K562 (cell line): ENCODE measurements around the gene EFHC1. TPM values are rescaled to one million over a fixed set of nuclear protein-coding genes. Genes with fewer than 3 reads are reported as not detected.

Source experiments
- AFF1 ChIP-seq, 2 experiments: fragments of 450-650 bp; IDR thresholded peaks; 2 replicates each; pipeline ENCODE4 v1.6.1; 2018; ENCODE audit warnings: mild to moderate bottlenecking in 2 of 2, low read depth in 1 of 2; ENCODE audit not compliant: partially characterized antibody in 2 of 2
- BRD9 ChIP-seq: fragments of 450-650 bp; IDR thresholded peaks from 2 replicates; pipeline ENCODE4 v1.6.1; 2018; ENCODE audit warnings: low read depth; ENCODE audit not compliant: partially characterized antibody
- DIDO1 ChIP-seq: fragments of 450-650 bp; IDR thresholded peaks from 2 replicates; pipeline ENCODE4 v1.6.1; 2016; ENCODE audit warnings: low read depth, missing biosample characterization, missing genetic modification characterization
- E4F1 ChIP-seq: fragments of 250-450 bp; sonication (Bioruptor Pico); IDR thresholded peaks from 2 replicates; pipeline ENCODE4 v1.5.0; 2021; ENCODE audit warnings: mild to moderate bottlenecking, borderline replicate concordance
- MCM7 ChIP-seq, 2 experiments: fragments of 450-650 bp; IDR thresholded peaks; 2 replicates each; pipeline ENCODE4 v1.6.1; 2016 to 2018
- NCOR1 ChIP-seq: fragments of 450-650 bp; IDR thresholded peaks from 2 replicates; pipeline ENCODE4 v1.6.1; 2016; ENCODE audit warnings: mild to moderate bottlenecking, moderate library complexity
- PYGO2 ChIP-seq: fragments of 450-650 bp; IDR thresholded peaks from 2 replicates; pipeline ENCODE4 v1.6.1; 2016; ENCODE audit warnings: mild to moderate bottlenecking, missing genetic modification characterization, moderate library complexity, missing compliant biosample characterization
- STAT5B ChIP-seq: fragments of 250-450 bp; sonication (Bioruptor Pico); IDR thresholded peaks from 2 replicates; pipeline ENCODE4 v1.8.0; 2021; ENCODE audit warnings: mild to moderate bottlenecking, inconsistent platforms
- STAT6 ChIP-seq: sonication (generic); formaldehyde crosslinking; IDR thresholded peaks from 2 replicates; pipeline ENCODE4 v1.8.1; 2023; ENCODE audit warnings: mild to moderate bottlenecking, missing genetic modification reagents
- THAP12 ChIP-seq: fragments of 250-450 bp; sonication (Bioruptor Pico); IDR thresholded peaks from 2 replicates; pipeline ENCODE4 v1.9.0; 2021; ENCODE audit warnings: mild to moderate bottlenecking, inconsistent platforms
- ZBTB12 ChIP-seq: fragments of 250-450 bp; sonication (Bioruptor Pico); IDR thresholded peaks from 2 replicates; pipeline ENCODE4 v1.4.0; 2020
- ZBTB17 ChIP-seq: fragments of 450-650 bp; formaldehyde crosslinking; IDR thresholded peaks from 2 replicates; pipeline ENCODE4 v1.4.0; 2020; ENCODE audit warnings: mild to moderate bottlenecking
- ZFPM2 ChIP-seq: fragments of 250-450 bp; sonication (Bioruptor Pico); IDR thresholded peaks from 2 replicates; pipeline ENCODE4 v1.5.1; 2022; ENCODE audit warnings: mild to moderate bottlenecking
- polyA plus RNA-seq, 8 experiments: library from polyadenylated mRNA; depleted of rRNA in 4 of 8; stranded (reverse) in 5 of 8; unstranded in 3 of 8; fragments of >200 nt; fragmentation: Nextera tagmentation in 2 of 8; fragmentation: Illumina TruSeq in 1 of 8; extraction: Ambion mirVana in 2 of 8; extraction: Trizol in 1 of 8; gene quantifications; 2 replicates each; pipeline versions ENCODE4 v1.2.1 to v1.2.3, GENCODE V29; 2011 to 2014; ENCODE audit warnings: inconsistent platforms in 1 of 8, missing spikeins in 1 of 8
- total RNA-seq, 7 experiments: library from RNA; depleted of rRNA in 6 of 7; stranded (reverse); fragments of >200 nt in 6 of 7; fragmentation: Illumina TruSeq in 2 of 7; extraction: Trizol in 2 of 7; gene quantifications; 2 replicates each; pipeline versions ENCODE4 v1.2.1 to v1.2.3, GENCODE V29; 2011 to 2021; ENCODE audit warnings: low replicate concordance in 1 of 7

Gene EFHC1
- total and polyA plus RNA-seq, 9 of the 15 experiments (the other 6 are each of a cell fraction or from before 2014, with no cell fraction given), result 9.5 to 31.0 (median 14.9) TPM

DNA sequence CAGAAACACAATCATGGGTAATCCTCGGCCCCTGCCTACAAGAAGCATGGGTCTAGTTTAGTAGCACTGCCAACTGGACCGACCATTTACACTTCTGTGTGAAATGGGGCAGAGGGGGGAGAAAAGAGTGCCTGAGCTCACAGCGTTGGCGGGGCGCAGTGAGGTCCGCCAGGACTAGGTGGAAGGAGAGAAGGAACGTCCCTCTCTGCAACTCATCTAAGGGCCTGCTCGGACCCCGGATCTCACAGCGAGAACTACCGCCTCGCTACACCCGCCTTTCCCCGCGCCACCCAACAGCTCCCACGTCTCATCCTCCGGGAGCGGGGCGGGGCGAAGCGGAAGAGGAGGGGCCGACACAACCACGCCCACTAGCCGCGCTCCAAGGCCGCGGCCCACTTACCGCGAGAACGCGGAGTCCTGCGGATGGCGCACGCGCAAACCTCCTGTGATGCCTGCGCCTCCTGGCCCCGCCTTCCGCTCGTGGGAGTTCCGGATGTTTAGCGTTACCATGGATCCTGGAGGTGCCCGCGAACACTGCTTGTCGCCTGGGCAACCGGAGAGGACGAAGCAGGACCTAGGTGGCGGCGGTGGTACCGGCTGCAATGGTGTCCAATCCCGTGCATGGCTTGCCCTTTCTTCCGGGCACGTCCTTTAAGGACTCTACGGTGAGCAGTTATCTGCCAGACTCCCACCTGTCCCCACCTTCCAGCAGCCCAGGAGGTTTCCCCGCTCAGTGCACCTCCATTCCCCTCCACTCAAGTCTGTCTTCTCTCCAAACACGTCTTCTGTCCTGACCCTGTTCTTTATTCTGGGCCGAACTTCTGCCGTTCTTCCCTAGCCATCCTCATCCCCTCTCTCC, at the start of gene EFHC1 (continued):
- TF ChIP-seq STAT6 (no peak), AFF1 (IDR thresholded peaks at IDR 0.05; ENCODE audit: low read depth in 1 of 2, partially characterized antibody in 2 of 2) (no peak), ZBTB17 (no peak; the same call in none of the 2 replicates), PYGO2 (tag) (no peak), NCOR1 (0 out of 2 replicates have a peak, but pooled peaks have one; percentile 3), E4F1 (CRISPR knock-in tag) (no peak), BRD9 (peak; percentile 65), THAP12 (CRISPR knock-in tag) (0 out of 2 replicates have a peak, but pooled peaks have one; percentile 35), ZFPM2 (CRISPR knock-in tag) (no peak), MCM7 (IDR thresholded peaks at IDR 0.05) (no peak), DIDO1 (no peak), STAT5B (no peak), ZBTB12 (CRISPR knock-in tag) (no peak)
